ENCODE data around the gene IL1F10.

IL1F10 gene

GRCh38 chr2:113112441-113112840, 44.7 kb downstream of the IL1F10 start:
- POLR2A ChIA-PET = no interaction called here
- Histone ChIP-seq H3K27ac (ENCODE audit: extremely low read depth, low read depth, low read length) (no peak overlapping the region), H3K9me3 (ENCODE audit: control insufficient read depth, insufficient read depth, low read depth, low read length) (no peaks in the 10 kb centered on the region), H3K4me3 (ENCODE audit: low read depth, low read length) (no peak overlapping the region), H3K4me1 (ENCODE audit: control insufficient read depth, insufficient read depth, low read length) (no peaks in the 10 kb centered on the region), H3K36me3 (ENCODE audit: control insufficient read depth in 2 of 2, insufficient read depth in 1 of 2, low read length in 2 of 2) (no peaks in the 10 kb centered on the region)
- CTCF ChIA-PET = interaction anchor here (1.0 kb wide), 1 partner anchor 9 kb away, joined by 3 read pairs; no protein-coding TSS in a partner anchor
- TF ChIP-seq HOXD13 (CRISPR knock-in tag; IDR thresholded peaks at IDR 0.05; ENCODE audit: borderline replicate concordance) = no peak
- no peak for TF ChIP-seq ZNF626 (tag by site-specific recombination; IDR thresholded peaks at IDR 0.05)
- no peak for TF ChIP-seq ZBTB8A (tag by site-specific recombination; IDR thresholded peaks at IDR 0.05)
- no peak for TF ChIP-seq ZNF768 (tag by site-specific recombination; IDR thresholded peaks at IDR 0.05)
- TF ChIP-seq GFI1B (tag by site-specific recombination; IDR thresholded peaks at IDR 0.05) = no peak
- no peak for TF ChIP-seq ZNF677 (tag by site-specific recombination; IDR thresholded peaks at IDR 0.05)
- no peak for TF ChIP-seq ZSCAN5A (tag by site-specific recombination; IDR thresholded peaks at IDR 0.05)
- no peak for TF ChIP-seq ZNF132 (tag by site-specific recombination; IDR thresholded peaks at IDR 0.05; ENCODE audit: borderline replicate concordance)
- TF ChIP-seq ZNF223 (tag by site-specific recombination; IDR thresholded peaks at IDR 0.05) = no peak
- no peak for TF ChIP-seq ZNF16 (tag by site-specific recombination; IDR thresholded peaks at IDR 0.05; ENCODE audit: low read depth)
- no peak for TF ChIP-seq ZNF398 (tag by site-specific recombination; IDR thresholded peaks at IDR 0.05)
- TF ChIP-seq ZNF23 (tag by site-specific recombination; IDR thresholded peaks at IDR 0.05; ENCODE audit: borderline replicate concordance) = no peak
- no peak for TF ChIP-seq CTCF (tag by site-specific recombination; IDR thresholded peaks at IDR 0.05)
- TF ChIP-seq ZBTB1 (tag by site-specific recombination; IDR thresholded peaks at IDR 0.05) = no peak

- CTCF ChIA-PET = interaction anchor here (0.7 to 3.2 kb wide), 3 partner anchors 9 to 278 kb away, joined by 3 to 11 read pairs (median 3); no protein-coding TSS in a partner anchor
- TF ChIP-seq ZNF585B (tag by site-specific recombination; IDR thresholded peaks at IDR 0.05) (no peak), ZBTB48 (tag by site-specific recombination; IDR thresholded peaks at IDR 0.05) (no peak), ZNF596 (tag by site-specific recombination; IDR thresholded peaks at IDR 0.05) (no peak), ZNF274 (IDR thresholded peaks at IDR 0.05; ENCODE audit: low read length) (no peak), ZNF274 (tag by site-specific recombination; IDR thresholded peaks at IDR 0.05; ENCODE audit: borderline replicate concordance) (no peak), ZNF324 (tag by site-specific recombination; IDR thresholded peaks at IDR 0.05) (no peak), ZBTB10 (tag by site-specific recombination; IDR thresholded peaks at IDR 0.05) (no peak), KLF9 (tag by site-specific recombination; IDR thresholded peaks at IDR 0.05; ENCODE audit: low read depth) (no peak), ZNF202 (tag by site-specific recombination; IDR thresholded peaks at IDR 0.05; ENCODE audit: borderline replicate concordance) (no peak), ZNF10 (tag by site-specific recombination; IDR thresholded peaks at IDR 0.05) (no peak), ZBTB26 (tag by site-specific recombination; optimal IDR thresholded peaks at IDR 0.05) (no peak)
These were observed 45.1 kb downstream of the IL1F10 start for GRCh38 chr2:113112871-113113270.

More at GRCh38 chr2:113112871-113113270, 45.1 kb downstream of the IL1F10 start:
- H3K36me3 ChIP-seq (ENCODE audit: control insufficient read depth in 2 of 2, insufficient read depth in 1 of 2, low read length in 2 of 2) = no peaks in the 10 kb centered on the region
- no peak overlapping the region for H3K4me3 ChIP-seq (ENCODE audit: low read depth, low read length)
- H3K4me1 ChIP-seq (ENCODE audit: control insufficient read depth, insufficient read depth, low read length) = no peaks in the 10 kb centered on the region
- no peak overlapping the region for H3K27ac ChIP-seq (ENCODE audit: extremely low read depth, low read depth, low read length)
- POLR2A ChIA-PET = no interaction called here
- no peaks in the 10 kb centered on the region for H3K9me3 ChIP-seq (ENCODE audit: control insufficient read depth, insufficient read depth, low read depth, low read length)
